Keratinocyte (primary cell): Measurements from ENCODE around the gene VPS33B. TPM values are rescaled to one million over a fixed set of nuclear protein-coding genes. Genes with fewer than 3 reads are reported as not detected.

Experiments
- DNase-seq: peaks from one replicate; pipeline ENCODE4 v3.0.0-alpha.2; 2011; ENCODE audit warnings: low read depth, missing footprints, low spot score
- FAIRE-seq: peaks from 2 replicates; lab custom pipeline; 2011; peaks lifted over from hg19 to GRCh38; lab: Jason Lieb, UNC
- H2AFZ ChIP-seq: 2 replicates; pipeline ENCODE4 v1.6.0; 2012; ENCODE audit warnings: low read length, control low read depth, inconsistent platforms; ENCODE audit not compliant: control insufficient read depth
- H3K27ac ChIP-seq: 2 replicates; pipeline ENCODE4 v1.5.1; 2011; ENCODE audit warnings: low read length; ENCODE audit not compliant: control insufficient read depth, insufficient read depth
- H3K27me3 ChIP-seq: 3 replicates; pipeline ENCODE4 v1.6.0; 2011; ENCODE audit warnings: low read length; ENCODE audit not compliant: control insufficient read depth, insufficient read depth; ENCODE audit errors: extremely low read depth
- H3K36me3 ChIP-seq, 2 experiments: 2 replicates in 1 of 2; 3 replicates in 1 of 2; pipeline ENCODE4 v1.5.1; 2011; ENCODE audit warnings: low read length in 2 of 2, mild to moderate bottlenecking in 1 of 2; ENCODE audit not compliant: control insufficient read depth in 2 of 2, insufficient read depth in 2 of 2; ENCODE audit errors: extremely low read depth in 1 of 2
- H3K4me1 ChIP-seq: 3 replicates; pipeline ENCODE4 v1.5.1; 2011; ENCODE audit warnings: low read length; ENCODE audit not compliant: control insufficient read depth, insufficient read depth; ENCODE audit errors: extremely low read depth
- H3K4me2 ChIP-seq: 3 replicates; pipeline ENCODE4 v1.6.0; 2011; ENCODE audit warnings: low read depth, low read length; ENCODE audit not compliant: control insufficient read depth, insufficient read depth; ENCODE audit errors: extremely low read depth
- H3K4me3 ChIP-seq, 3 experiments: fragments of 200-600 bp in 1 of 3; sonication (generic) in 1 of 3; 2 replicates in 2 of 3; 3 replicates in 1 of 3; pipeline ENCODE4 v1.5.1; 2011 to 2016; ENCODE audit warnings: low read length in 3 of 3, mild to moderate bottlenecking in 3 of 3, control low read depth in 2 of 3, inconsistent platforms in 1 of 3, low read depth in 1 of 3, mixed read lengths in 1 of 3, mixed run types in 1 of 3, moderate library complexity in 1 of 3; ENCODE audit not compliant: control insufficient read depth in 2 of 3, insufficient read depth in 2 of 3; ENCODE audit errors: extremely low read depth in 1 of 3
- H3K79me2 ChIP-seq: 2 replicates; pipeline ENCODE4 v1.6.0; 2012; ENCODE audit warnings: low read length; ENCODE audit not compliant: control insufficient read depth, insufficient read depth
- H3K9ac ChIP-seq: 3 replicates; pipeline ENCODE4 v1.6.0; 2011; ENCODE audit warnings: low read length; ENCODE audit not compliant: control insufficient read depth, insufficient read depth; ENCODE audit errors: extremely low read depth
- H3K9me1 ChIP-seq: 3 replicates; pipeline ENCODE4 v1.6.0; 2011; ENCODE audit warnings: low read length; ENCODE audit not compliant: control insufficient read depth, insufficient read depth; ENCODE audit errors: extremely low read depth
- H3K9me3 ChIP-seq: 2 replicates; pipeline ENCODE4 v1.5.1; 2012; ENCODE audit warnings: low read depth, low read length; ENCODE audit not compliant: control insufficient read depth
- H4K20me1 ChIP-seq: 3 replicates; pipeline ENCODE4 v1.6.0; 2011; ENCODE audit warnings: low read length; ENCODE audit not compliant: control insufficient read depth, insufficient read depth; ENCODE audit errors: extremely low read depth
- EZH2 ChIP-seq: IDR thresholded peaks from one replicate; pipeline ENCODE4 v1.6.1; 2012; ENCODE audit warnings: inconsistent platforms, mild to moderate bottlenecking, low read length, moderate library complexity
- dilution Hi-C: fragments of 300-500 bp; cut with MboI; formaldehyde crosslinking; loops from one replicate; pipeline ENCODE4 v1.7.0; 2020; ENCODE audit warnings: low sequenced_read_pairs; ENCODE audit not compliant: extremely low pct_ligation_motif_present
- polyA plus RNA-seq, 5 experiments: library from polyadenylated mRNA; depleted of rRNA in 3 of 5; stranded (reverse) in 3 of 5; stranded (forward) in 1 of 5; unstranded in 1 of 5; fragments of >200 nt; gene quantifications; 1 replicate in 1 of 5; 2 replicates in 3 of 5; 3 replicates in 1 of 5; pipeline versions ENCODE4 v1.2.1 to v1.2.3, GENCODE V29; 2011 to 2012; ENCODE audit warnings: missing spikeins in 2 of 5, low read depth in 1 of 5, low replicate concordance in 1 of 5
- TF ChIP-seq, protein P1 (sequence below), 3 experiments: IDR thresholded peaks in 1 of 3; conservative IDR thresholded peaks in 1 of 3; optimal IDR thresholded peaks in 1 of 3; 2 replicates in 2 of 3; 3 replicates in 1 of 3; pipeline versions ENCODE3 to v1.5.1; 2011; ENCODE audit warnings: low read length in 3 of 3, mild to moderate bottlenecking in 3 of 3, moderate library complexity in 2 of 3, control low read depth in 1 of 3, inconsistent platforms in 1 of 3; ENCODE audit not compliant: insufficient read depth in 2 of 3; ENCODE audit errors: extremely low read depth in 1 of 3

VPS33B gene
- polyA plus RNA-seq, 1 donor (not counting 4 experiments of a cell fraction or from before 2014, with no cell fraction given), result 20.2 TPM

DNA sequence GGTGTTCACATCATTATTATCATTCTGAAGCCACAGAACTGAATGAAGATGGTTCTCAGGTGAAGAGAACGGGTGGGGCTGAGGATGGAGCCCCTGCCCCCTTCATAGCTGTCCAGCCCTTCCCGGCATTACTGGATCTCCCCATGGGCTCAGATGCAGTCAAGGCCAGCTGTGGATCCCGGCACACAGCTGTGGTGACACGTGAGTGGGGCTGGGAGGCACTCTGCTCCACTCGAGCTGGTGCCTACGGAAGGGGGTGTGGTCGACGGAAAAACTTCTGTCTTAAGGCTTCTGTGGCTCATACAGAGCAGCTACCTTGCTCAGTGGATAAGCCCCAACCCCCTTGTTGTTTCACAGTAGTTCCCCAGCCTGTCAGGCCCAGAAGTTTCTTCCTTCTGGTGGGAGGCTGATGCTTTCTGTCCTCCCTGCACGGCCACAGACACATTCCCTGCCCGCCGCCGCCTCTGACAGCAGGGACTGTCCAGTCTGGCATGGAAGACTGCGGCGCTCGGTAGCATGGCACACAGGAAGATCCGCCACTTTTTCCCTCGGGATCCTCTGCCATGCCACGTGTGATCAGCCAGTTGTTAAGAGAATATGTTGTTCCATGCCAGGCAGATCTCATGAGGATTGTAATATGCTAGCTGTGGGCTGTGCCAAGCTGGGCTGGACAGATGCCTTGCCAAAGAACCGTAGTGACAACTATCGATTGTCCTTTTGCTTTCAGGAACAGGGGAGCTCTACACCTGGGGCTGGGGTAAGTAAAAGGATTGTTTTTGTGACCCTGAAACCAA is 61.9 kb downstream of the VPS33B start:
- H3K36me3 ChIP-seq, result peaks cover 8 to 11% of the 10 kb centered on the region in 2 experiments
- dilution Hi-C loops, result no loop called here

DNA sequence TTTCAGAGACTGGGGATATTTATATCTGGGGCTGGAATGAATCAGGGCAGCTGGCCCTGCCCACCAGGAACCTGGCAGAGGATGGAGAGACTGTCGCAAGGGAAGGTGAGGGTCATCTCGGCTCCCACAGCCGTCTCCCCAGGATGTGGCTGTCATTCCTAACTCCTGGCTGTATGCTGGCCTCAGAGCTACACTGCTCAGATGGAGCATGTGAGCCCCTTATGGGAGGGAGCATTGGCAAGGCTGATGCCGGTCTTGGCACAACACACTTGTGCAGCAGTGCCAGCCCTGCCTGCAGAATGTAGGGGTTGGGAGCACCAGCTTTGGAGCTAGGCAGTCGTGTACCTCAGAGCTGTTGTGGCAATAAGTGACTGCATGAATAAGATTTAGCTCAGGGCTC is 62.5 kb downstream of the VPS33B start:
- dilution Hi-C loops, result no loop called here
- no peak overlapping the region for H3K27ac ChIP-seq

More for the DNA sequence above, 61.9 kb downstream of the VPS33B start:
- Histone ChIP-seq H3K9ac (no peak overlapping the region), H3K9me1 (no peaks in the 10 kb centered on the region), H3K4me3 (no peak overlapping the region), H3K4me2 (no peak overlapping the region), H3K9me3 (no peaks in the 10 kb centered on the region), H3K27ac (no peak overlapping the region), H4K20me1 (no peaks in the 10 kb centered on the region), H3K79me2 (no peaks in the 10 kb centered on the region), H2AFZ (no peak overlapping the region), H3K27me3 (no peaks in the 10 kb centered on the region), H3K4me1 (peaks cover 13% of the 10 kb centered on the region)
- FAIRE-seq (no peak), DNase-seq (no peak)
- TF ChIP-seq, protein P1, sequence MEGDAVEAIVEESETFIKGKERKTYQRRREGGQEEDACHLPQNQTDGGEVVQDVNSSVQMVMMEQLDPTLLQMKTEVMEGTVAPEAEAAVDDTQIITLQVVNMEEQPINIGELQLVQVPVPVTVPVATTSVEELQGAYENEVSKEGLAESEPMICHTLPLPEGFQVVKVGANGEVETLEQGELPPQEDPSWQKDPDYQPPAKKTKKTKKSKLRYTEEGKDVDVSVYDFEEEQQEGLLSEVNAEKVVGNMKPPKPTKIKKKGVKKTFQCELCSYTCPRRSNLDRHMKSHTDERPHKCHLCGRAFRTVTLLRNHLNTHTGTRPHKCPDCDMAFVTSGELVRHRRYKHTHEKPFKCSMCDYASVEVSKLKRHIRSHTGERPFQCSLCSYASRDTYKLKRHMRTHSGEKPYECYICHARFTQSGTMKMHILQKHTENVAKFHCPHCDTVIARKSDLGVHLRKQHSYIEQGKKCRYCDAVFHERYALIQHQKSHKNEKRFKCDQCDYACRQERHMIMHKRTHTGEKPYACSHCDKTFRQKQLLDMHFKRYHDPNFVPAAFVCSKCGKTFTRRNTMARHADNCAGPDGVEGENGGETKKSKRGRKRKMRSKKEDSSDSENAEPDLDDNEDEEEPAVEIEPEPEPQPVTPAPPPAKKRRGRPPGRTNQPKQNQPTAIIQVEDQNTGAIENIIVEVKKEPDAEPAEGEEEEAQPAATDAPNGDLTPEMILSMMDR (optimal IDR thresholded peaks at IDR 0.05 in 1 of 3, IDR thresholded peaks at IDR 0.05 in 1 of 3, conservative IDR thresholded peaks at IDR 0.05 in 1 of 3; ENCODE audit: extremely low read depth in 1 of 3, insufficient read depth in 2 of 3, low read length in 3 of 3), result no peak

More for the DNA sequence above, 62.5 kb downstream of the VPS33B start:
- H3K36me3 ChIP-seq, result peaks cover 8 to 11% of the 10 kb centered on the region in 2 experiments
- H3K4me1 ChIP-seq, result peaks cover 16% of the 10 kb centered on the region
- TF ChIP-seq, protein P1 (optimal IDR thresholded peaks at IDR 0.05 in 1 of 3, IDR thresholded peaks at IDR 0.05 in 1 of 3, conservative IDR thresholded peaks at IDR 0.05 in 1 of 3; ENCODE audit: extremely low read depth in 1 of 3, insufficient read depth in 2 of 3, low read length in 3 of 3), result no peak
- TF ChIP-seq EZH2, result no peak
- H3K79me2 ChIP-seq, result no peaks in the 10 kb centered on the region
- H3K4me2 ChIP-seq, result no peak overlapping the region
- no peak overlapping the region for H3K9ac ChIP-seq
- no peak overlapping the region for H3K4me3 ChIP-seq
- H4K20me1 ChIP-seq, result no peaks in the 10 kb centered on the region
- DNase-seq (no peak), FAIRE-seq (no peak)
- no peak overlapping the region for H2AFZ ChIP-seq
- no peaks in the 10 kb centered on the region for H3K9me1 ChIP-seq
- H3K27me3 ChIP-seq, result no peaks in the 10 kb centered on the region
- no peaks in the 10 kb centered on the region for H3K9me3 ChIP-seq
